ENCODE measurements around the gene OR2D2.

- TF ChIP-seq GATA2 (IDR thresholded peaks at IDR 0.05; ENCODE audit: low read depth, low read length) (no peak), GATA3 (IDR thresholded peaks at IDR 0.05; ENCODE audit: low read depth, low read length) (no peak)
Observed at GRCh38 chr11:6927030-6927617, 34.8 kb upstream of the OR2D2 start.
